Mucosa of rectum (tissue), 2 donors: ENCODE measurements around the gene KRTAP4-9.
"Not testable (repeated sequence)": the region's sequence is repeated elsewhere in the genome, so short reads cannot be mapped to it uniquely, and the experiment has no call there.

ENCODE experiments used
- H3K27ac ChIP-seq, 2 donors: one replicate each; pipeline ENCODE4 v1.7.0; 2013; ENCODE audit warnings: inconsistent platforms in 2 of 2, low read depth in 2 of 2, low read length in 2 of 2
- H3K27me3 ChIP-seq, 2 donors: one replicate each; pipeline ENCODE4 v1.7.0; 2013; ENCODE audit warnings: low read length in 2 of 2; ENCODE audit not compliant: control insufficient read depth in 2 of 2, insufficient read depth in 2 of 2
- H3K36me3 ChIP-seq, 2 donors: one replicate each; pipeline ENCODE4 v1.7.0; 2013; ENCODE audit warnings: low read length in 2 of 2; ENCODE audit not compliant: control insufficient read depth in 2 of 2, insufficient read depth in 2 of 2
- H3K4me1 ChIP-seq, 2 donors: one replicate each; pipeline ENCODE4 v1.7.0; 2013; ENCODE audit warnings: low read length in 2 of 2, mild to moderate bottlenecking in 1 of 2; ENCODE audit not compliant: control insufficient read depth in 2 of 2, insufficient read depth in 2 of 2
- H3K4me3 ChIP-seq, 2 donors: one replicate each; pipeline ENCODE4 v1.7.0; 2013; ENCODE audit warnings: low read length in 2 of 2
- H3K9ac ChIP-seq, 2 donors: one replicate each; pipeline ENCODE4 v1.7.0; 2013; ENCODE audit warnings: low read length in 2 of 2, low read depth in 1 of 2, mild to moderate bottlenecking in 1 of 2
- H3K9me3 ChIP-seq, 2 donors: one replicate each; pipeline ENCODE4 v1.7.0; 2013; ENCODE audit warnings: low read length in 2 of 2; ENCODE audit not compliant: control insufficient read depth in 2 of 2
- donor health status: healthy.
- donor health status: Normal muscosa, but diverticular disease.

Gene KRTAP4-9

GRCh38 chr17:41147531-41148204, 42.5 kb downstream of the KRTAP4-9 start:
- no peaks in the 10 kb centered on the region for H3K9me3 ChIP-seq
- peaks cover 0 to 3% of the 10 kb centered on the region in 2 donors for H3K27me3 ChIP-seq
- no peak overlapping the region for H3K27ac ChIP-seq
- no peak overlapping the region for H3K4me3 ChIP-seq
- no peaks in the 10 kb centered on the region for H3K36me3 ChIP-seq
- no peaks in the 10 kb centered on the region for H3K4me1 ChIP-seq
- no peak overlapping the region for H3K9ac ChIP-seq

- H3K27me3 ChIP-seq, H3K27ac ChIP-seq, H3K9ac ChIP-seq, H3K4me3 ChIP-seq, H3K9me3 ChIP-seq, H3K4me1 ChIP-seq, H3K36me3 ChIP-seq: not testable (repeated sequence)
Measured at GRCh38 chr17:41148971-41149651, 43.9 kb downstream of the KRTAP4-9 start.

- no peak within 1 kb of the TSS for H3K4me3 ChIP-seq
- no peaks in the 10 kb centered on the region for H3K36me3 ChIP-seq
- no peaks in the 10 kb centered on the region for H3K9me3 ChIP-seq
- peaks cover 2 to 3% of the 10 kb centered on the region in 2 donors for H3K27me3 ChIP-seq
- no peak within 1 kb of the TSS for H3K9ac ChIP-seq
- H3K27ac ChIP-seq: no peak within 1 kb of the TSS
- no peaks in the 10 kb centered on the region for H3K4me1 ChIP-seq
Measured at GRCh38 chr17:41149652-41149985, 44.4 kb downstream of the KRTAP4-9 start, which contains the start of gene KRTAP4-5. Gene KRTAP4-5 (minus strand): TSS chr17:41149825. CDS start chr17:41149767, 58 bp downstream.

- Histone ChIP-seq H3K4me1 (no peaks in the 10 kb centered on the region), H3K9me3 (no peaks in the 10 kb centered on the region), H3K4me3 (no peak overlapping the region), H3K36me3 (no peaks in the 10 kb centered on the region), H3K9ac (no peak overlapping the region), H3K27ac (no peak overlapping the region), H3K27me3 (peaks cover 2 to 3% of the 10 kb centered on the region in 2 donors)
Measured at GRCh38 chr17:41150026-41150425, 44.8 kb downstream of the KRTAP4-9 start.

- Histone ChIP-seq H3K4me3 (no peak overlapping the region), H3K27me3 (peaks cover 2 to 3% of the 10 kb centered on the region in 2 donors), H3K4me1 (no peaks in the 10 kb centered on the region), H3K27ac (no peak overlapping the region), H3K9me3 (no peaks in the 10 kb centered on the region), H3K36me3 (no peaks in the 10 kb centered on the region), H3K9ac (no peak overlapping the region)
Measured at GRCh38 chr17:41151525-41151924, 46.3 kb downstream of the KRTAP4-9 start.

GRCh38 chr17:41153856-41154255, 48.7 kb downstream of the KRTAP4-9 start:
- Histone ChIP-seq H3K27ac (no peak overlapping the region), H3K9me3 (no peaks in the 10 kb centered on the region), H3K27me3 (peaks cover 2 to 3% of the 10 kb centered on the region in 2 donors)

More at GRCh38 chr17:41153856-41154255, 48.7 kb downstream of the KRTAP4-9 start:
- no peaks in the 10 kb centered on the region for H3K36me3 ChIP-seq
- no peaks in the 10 kb centered on the region for H3K4me1 ChIP-seq
- no peak overlapping the region for H3K9ac ChIP-seq
- no peak overlapping the region for H3K4me3 ChIP-seq
